Stimulated activated CD8-positive, alpha-beta memory T cell treated with anti-CD3 and anti-CD28 coated beads, Interleukin-12 subunit alpha, Interleukin-12 subunit beta, amount 100 ng/mL, for 24 hours (primary cell): Measurements from ENCODE around the gene GPSM1.

Experiments
- DNase-seq: peaks from one replicate; pipeline ENCODE4 v3.0.0-alpha.2; 2020; ENCODE audit errors: extremely low read depth

The GPSM1 gene

DNA sequence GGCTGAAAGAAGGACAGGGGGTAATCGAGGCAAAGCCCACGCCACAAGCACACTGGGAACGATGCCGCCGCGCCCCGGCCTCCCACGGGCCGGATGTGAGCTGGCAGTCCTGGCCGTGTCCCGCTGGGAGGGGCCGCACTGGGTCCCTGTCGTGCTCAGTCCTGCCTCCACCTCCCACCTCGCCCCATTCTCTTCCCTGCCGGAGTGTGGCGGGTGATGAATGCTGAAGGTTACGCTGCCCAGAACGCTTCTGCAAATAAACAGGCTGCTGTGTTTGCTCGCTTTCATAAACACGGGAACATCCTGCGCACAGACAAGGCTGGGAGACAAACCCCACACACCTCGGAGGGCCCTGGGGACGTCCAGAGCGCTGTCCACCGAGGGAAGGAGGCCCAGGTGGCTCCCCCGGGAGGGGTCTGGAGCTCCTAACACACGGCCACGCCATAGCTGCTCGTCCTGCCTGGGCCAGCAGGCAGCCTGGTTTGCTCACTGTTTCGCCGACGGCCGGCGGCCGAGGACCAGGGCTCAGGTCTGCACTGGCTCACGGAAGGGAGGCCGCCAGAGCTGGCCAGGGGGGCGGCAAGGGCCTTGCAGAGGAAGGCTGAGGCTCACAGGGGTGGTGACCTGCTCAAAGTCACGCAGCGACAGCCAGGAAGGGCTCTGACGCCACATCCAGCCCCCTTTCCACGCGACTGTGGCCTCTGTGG, 33.9 kb downstream of the GPSM1 start:
- DNase-seq = no peak

DNA sequence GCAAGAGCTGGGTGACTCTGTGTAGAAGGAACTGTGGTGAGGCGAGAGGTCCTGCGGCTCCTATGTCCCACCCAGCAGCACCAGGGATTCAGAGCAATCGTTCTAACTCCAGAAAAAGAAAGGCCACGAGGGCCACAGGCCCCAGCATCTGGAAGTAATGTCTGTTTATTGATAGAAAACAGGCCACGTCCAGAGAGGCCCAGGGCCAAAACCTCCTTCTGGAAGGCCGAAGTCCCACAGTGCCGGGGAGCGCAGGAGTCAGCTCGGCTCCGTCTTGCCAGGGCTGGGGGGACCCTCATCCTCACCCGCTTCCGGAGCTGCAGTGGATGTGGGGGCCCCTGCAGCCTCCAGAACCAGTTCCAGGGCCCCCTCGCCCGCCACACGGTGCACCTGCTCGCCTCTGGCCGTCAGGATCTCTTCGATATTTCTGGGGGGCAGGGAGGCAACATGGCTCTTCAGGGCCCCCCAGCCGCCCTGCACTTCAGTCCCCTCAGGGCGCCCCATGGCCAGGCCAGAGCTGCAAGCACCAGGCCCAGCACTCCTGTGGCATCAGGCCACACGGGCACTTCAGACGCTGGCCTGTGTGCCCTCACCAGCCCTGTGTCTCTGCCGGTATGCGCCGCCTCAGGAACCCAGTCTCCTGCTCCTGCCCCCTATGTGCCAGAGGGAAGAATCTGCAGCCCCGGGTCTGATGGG, 34.6 kb downstream of the GPSM1 start:
- DNase-seq = no peak

DNA sequence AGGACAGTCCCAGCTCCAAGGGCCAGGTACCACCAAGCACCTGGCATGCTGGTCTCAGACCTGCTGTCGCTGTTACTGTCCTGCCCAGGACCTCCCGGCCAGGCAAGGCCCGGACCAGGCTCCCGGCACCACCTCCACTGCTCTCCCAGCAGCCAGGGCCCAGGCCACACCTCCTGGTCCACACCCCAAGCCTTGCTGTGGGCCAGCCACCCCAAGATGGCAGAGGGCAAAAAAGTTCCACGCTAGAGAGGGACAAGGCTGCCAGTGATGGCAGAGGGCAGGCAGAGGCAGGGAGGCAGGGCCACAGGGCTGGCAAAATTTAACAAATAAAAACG, 35.1 kb downstream of the GPSM1 start:
- no peak for DNase-seq

DNA sequence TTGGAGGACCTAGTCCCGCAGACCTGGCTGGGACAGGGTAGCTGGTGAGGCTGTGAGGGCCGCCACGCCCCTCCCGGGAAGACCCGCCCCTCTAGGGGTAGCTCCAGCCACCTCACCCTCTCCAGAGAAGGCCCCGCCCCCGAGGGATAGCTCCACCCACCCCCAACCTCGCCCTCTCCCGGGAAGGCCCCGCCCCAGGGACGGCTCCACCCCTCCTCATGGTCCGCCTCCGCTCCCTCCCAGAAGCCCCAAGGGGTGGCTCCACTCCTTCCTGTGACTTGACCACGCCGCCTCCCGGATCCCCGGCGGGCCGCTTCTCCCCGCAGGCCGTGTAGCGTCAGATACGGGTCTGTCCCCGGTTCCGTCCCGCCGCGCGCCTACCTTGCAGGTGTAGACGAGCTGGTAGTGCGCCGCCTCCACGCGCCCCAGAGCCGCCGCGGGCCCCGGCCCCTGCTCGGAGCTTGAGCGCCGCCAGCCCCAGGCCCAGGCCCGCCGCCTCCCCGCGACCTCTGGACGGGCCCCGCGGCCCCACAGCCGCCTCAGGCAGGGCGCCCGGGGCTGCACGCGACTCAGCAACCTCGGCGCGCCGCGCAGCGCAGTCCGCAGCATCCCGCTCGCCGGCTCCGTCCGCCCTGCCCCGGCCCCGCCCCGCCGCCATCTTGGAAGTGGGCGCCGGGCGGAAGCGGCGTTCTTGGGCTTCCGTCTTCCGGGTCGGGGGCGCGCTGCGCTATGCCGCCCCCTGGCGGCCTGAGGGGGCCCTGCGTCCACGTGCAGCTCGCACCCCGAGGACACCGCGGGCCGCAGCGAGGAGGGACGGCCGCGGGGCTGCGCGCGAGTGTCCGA, 36.0 kb downstream of the GPSM1 start, which contains the start of gene DNLZ:
TSS of gene DNLZ (minus strand) at position 639 of the 843 bp plus-strand sequence. CDS start at position 609, 30 bp downstream.
- DNase-seq = peak; percentile 95

DNA sequence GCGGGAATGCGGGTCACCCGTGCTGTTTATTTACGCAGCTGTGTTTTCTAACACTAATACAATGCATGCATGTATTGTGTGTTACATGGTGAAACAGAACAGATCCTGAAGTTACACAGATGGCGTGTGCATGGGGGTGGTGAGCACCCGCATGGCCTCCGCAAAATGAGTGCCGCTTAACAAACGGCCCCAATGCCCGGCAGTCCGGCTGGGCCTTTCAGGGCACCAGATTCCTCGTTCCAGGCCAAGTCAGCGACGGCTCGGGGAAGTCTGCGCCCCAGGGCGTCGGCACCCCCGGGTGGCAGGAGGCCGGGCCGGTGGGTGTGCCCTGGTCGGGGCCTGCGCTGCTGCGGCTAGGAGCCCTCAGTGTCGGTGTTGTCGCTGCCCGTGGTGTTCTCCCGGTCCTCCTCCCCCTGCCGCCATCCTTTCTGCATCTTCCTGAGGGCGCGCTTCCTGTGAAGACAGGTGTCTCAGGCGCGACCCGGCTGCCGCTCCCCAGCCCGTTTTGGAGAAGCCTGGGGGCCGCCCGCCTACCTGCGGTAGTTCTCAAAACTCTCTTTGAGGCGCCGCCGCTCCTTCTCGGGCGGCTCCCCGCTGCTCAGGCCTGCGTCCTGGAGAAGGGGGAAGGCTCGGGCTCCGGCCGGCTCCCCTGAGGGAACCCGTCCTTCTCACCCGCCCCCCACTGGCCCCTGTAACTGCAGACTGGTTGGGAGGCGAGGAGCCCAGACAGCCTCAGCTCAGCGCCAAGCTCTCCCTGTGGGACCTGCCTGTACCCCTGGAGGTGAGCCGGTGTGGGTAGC, 36.8 kb downstream of the GPSM1 start:
- no peak for DNase-seq

DNA sequence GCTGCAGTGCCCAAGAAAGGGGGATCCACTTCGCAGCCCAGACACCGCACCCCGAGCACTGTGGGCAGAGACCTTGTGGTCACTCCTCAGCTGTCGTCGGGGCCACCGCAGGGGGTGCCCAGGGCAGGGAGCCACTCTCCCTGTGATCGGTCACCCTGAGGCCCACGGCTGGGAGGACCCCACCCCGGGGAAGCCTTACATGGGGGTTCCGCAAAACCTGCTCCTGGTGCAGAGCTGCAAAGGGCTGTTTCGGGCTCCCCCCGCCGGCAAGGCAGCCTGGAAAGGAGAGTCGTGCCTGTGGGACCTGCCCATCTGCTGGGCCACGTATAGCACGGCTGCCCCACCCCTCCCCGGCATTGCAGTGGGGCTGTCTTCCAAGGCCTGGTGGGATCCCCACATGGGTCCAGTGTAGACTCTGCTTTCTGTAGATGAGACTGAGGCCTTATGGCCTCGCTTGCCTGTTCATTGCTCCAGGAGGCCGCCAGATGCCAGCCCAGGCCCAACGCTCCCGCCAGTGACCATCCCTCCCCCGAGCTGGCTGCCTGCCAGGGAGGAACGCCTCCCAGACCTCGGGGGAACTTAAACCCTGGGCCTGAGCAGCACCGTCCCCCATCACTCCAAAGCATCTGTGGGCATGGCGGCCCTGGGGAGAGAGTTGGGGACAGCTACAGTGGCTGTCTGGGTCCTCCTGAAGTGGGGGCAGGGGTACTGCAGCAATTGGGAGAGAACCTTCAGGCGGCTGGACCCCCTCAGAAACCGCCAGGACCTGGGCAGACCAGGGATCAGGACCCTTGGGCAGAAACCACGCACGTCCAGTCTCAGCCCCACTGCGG, 37.8 kb downstream of the GPSM1 start:
- DNase-seq = no peak

DNA sequence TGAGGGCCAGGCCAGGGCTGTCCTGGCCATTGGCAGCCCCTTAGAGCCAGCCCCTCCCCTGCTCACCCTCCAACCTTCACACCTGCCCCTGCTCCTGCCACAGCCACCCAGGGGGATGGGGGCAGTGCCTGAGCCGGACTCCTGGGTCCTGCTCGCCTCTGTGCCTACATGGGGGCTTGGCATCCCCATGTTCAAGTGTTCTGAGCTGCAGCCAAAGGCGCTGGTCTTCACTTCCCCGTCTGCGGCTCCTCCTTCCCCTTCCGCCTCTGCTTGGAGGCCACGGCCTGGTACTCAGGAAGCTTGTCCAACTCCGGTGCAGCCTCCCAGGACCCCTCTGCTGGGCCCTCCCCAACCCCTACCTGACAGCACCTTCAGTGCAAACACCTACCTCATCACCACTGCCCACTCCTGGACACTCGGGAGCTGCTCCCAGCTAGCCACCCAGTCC, 38.5 kb downstream of the GPSM1 start:
- DNase-seq = no peak

DNA sequence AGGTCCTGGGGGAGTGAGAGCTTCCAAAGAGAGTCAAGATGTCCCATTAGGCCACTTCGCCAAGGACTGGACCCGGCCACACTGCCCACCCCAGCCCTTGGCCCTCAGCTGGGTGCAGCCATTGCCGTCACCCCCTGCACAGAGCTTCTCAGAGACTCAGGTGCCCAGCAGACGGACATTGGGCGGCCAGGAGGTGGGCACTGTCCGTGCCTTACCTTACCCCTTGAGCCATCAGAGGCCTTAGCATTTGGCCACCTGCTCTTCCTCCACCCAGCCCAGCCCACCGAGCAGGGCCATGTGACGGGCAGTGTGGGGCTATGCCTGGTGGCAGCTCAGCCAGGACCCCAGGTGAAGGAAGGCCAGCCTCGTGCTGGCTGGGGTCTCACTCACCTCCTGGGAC, 39.5 kb downstream of the GPSM1 start:
- no peak for DNase-seq

DNA sequence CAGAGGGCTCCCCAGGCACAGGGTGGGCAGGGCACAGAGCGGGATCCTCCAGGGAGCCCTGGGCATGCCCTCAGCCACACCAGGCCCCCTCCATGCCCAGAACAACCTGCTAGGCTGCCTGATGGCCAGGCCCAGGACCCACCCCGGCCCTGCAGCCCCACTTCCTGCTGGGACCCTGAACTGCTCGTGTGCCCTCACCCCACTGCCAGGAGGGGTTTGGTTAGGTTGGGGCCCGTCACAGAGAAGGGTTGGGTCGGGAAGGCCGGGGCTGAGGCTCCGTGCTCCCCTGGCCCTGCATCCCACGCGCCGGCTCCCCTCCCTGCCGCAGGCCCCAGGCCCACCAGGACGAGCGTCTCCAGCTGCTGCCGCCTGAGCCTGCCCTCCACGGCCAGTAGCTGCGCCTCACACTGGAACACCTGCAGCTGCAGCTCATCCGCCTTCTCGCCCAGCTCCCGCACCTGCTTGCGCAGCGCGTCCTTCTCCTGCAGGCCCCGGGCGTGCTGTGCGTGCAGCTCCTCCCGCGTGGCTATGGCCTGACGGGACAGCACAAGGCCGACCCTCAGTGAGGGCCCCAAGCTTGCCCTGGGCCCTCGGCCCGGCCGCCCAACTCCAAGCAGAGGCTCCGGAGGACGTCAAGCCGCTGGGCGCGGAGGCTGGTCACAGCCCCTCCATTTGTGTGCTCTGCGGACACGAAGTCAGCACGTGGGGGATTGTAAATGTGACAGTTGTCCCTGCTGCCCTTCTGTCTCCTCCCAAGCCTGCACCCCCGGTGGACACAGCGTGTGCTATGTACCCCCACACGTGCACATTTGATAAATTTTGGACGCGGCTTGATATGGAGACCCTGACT, 40.2 kb downstream of the GPSM1 start:
- no peak for DNase-seq

DNA sequence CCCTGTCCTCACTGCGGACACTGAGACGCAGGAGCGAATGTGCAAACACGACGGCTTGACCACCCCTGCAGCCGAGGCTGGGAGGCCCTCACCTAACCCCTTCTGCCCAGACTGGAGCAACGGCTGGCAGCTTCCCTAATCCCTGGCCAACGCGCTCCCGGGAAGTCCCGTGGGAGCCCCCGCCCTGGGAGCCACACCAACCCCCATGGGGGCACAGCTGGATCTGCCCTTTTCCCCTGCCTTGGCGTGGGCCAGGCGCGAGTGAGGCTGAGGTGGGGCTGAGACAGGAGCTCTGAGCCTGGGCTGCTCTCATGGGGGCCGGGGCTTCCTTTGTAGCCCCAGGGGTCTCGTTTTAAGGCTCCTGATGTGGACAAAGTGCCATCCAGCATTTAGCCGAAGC, 40.9 kb downstream of the GPSM1 start:
- no peak for DNase-seq

DNA sequence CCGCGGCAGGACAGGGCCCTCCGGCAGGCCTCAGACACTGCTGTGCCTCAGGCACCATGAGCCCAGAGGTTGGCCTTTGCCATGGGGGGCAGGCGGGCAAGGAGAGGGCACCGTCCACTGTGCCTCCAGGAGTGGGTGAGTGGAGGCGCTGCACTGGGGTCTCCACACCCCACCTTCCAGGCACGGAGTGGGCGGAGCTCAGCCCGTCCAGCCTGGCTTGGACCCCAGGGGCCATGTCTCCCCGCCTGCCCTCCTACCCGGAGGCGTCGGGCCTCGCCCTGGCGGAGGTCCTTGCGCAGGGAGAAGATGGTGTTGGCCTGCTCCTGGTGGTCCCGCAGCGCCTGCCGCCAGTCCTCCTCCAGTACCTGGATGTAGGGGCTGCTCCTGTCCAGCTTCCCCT, 42.7 kb downstream of the GPSM1 start:
- no peak for DNase-seq

DNA sequence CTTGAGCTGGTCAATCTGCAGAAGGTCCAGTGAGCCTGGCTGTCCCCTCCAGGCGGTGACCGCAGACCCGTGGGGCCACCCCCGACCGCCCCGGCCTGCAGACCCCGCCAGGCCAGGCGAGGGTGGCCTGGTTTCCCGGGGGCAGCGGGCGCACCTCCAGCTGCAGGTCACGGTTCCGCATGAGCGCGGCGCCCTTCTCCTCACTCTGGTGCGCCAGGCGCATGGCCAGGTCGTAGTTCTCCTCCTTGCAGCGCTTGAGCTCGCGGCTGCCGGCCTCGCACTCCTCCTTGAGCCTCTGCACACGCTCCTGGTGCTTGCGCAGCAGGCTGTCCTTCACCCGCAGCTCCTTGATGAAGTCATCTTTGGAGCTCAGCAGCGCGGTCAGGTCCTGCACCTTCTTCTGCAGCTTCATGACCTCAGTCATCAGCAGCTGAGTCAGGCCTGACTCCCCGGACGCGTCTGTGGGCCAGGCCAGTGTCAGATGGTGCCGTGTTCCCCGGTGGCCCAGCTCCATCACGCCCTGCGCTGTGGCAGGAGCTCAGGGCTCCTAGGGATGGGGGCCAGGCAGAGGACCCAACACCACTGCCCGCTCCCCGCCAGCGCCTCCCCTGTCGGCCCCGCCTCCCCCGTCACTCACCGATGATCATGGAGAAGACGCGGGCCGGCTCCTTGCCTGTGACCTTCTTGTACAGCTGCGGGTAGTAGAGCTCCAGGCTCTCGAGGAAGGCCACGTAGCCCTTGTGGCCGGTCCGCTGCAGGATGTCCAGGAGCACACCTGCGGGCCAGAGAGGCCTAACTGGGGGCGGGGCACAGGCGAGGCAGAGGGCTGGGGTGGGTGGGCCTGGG, 43.6 kb downstream of the GPSM1 start:
- no peak for DNase-seq

DNA sequence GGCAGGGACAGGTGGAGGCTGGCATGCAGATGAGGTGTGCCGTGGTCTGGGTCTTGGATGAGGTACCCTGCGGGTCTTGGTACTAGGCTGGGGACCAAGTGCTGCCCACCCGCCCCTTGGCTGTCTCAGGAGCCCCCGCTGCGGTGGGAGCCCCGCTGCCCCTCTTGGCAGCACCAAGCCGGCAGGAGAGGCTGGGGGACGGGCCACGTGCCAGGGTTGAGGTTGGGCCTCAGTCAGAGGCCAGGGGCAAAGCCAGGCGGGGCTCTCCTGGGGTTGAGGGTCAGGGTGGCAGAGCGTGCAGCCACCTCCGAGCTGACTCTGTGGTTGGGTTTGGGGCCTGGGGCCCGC, 44.2 kb downstream of the GPSM1 start:
- DNase-seq = no peak

DNA sequence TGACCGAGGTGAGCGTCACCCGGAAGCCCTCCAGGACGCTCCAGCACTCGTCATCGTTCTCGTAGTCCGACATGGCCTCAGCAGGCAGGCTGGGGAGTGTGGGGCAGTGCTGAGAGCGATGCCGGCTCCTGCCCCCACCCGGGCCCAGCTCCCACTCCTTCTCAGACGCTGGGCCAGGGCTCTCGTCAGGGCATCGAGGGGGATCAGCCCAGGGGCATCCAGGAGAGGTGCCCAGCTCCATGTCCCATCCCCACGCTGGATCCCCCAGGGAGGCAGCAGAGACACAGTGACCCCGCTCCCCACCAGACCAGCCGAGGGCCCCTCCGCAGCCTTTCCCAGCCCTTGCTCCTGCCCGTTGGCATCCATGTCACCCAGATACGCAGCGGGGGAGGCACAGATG, 44.7 kb downstream of the GPSM1 start:
- no peak for DNase-seq

DNA sequence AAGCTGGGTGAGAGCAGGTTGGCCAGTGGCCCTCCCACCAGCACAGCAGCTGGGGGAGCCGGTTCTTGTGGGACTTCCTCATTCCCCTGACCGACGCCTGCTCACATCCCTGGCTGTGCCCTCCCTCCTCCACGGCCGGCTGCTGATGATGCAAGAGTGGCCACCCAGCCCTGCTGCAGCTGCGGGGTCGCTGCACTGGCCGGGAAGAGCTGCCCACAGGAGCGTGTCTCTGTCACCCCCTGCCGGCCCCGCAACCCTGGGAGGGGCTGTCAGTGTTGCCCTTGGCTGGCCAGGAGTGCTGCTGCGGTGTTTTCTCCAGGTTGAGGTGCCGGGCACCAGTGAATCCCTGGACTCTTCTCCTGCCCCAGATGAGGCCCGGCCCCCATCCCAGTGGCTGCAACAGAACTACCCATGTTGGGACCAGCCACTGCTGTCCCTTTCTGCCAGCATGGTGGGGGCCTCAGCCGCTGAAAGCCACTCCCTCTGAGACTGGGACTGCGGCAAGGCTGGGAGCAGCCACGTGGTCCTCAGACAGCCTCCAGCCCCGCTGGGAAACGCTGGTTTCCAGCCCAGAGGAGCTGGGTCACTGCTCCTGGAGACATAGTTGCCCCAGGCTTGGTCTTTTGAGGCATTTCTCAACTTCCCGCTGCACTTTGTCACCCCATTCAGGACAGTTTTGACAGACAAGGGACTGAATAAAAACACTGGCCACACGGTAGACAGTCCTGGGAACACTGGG, 45.4 kb downstream of the GPSM1 start:
- DNase-seq = no peak

DNA sequence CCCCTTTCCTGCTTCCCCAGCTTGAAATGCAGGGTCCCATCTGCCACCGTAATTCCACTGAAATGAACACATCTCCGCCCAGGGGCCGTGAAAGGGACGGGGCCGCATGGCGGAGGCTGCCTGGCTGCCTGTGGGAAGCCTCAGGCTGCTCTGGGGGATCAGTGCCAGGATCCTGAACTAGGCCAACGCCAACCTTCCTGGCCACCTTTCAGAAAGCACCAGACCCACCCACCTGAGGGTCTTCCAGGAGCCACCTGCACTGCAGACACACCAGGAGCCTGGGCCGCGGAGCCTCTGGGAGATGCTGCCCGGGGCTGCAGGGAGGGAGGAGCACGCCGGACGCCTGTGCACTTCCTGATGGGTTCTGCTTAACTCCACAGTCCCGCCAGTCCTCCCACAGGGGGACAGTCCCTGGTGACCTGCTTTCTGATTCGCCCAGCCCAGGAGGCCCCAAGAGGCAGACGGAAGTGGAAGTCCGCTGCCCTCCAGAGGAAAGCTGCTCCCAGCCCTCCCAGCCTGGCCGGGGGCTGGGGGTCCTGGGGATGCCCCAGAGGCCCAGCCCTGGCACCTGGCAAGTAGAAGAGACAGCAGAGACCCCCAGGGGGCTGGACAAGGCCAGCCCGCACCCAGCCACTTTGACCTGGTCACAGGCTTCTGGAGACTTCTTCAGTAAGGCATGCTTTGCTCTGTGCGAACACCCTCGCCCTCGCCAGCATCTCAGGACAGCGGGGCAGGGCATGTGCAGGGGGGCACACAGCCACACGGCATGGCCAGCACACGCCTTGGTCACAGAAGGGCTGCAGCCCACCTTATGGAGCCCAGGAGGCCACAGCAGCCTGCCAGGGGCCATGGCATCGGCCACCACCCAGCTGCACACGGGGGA, 46.2 kb downstream of the GPSM1 start, which contains the start of gene CARD9:
TSS of gene CARD9 (minus strand) at position 370 of the 883 bp plus-strand sequence. CDS start 1,591 bp downstream, outside the sequence.
- no peak for DNase-seq

DNA sequence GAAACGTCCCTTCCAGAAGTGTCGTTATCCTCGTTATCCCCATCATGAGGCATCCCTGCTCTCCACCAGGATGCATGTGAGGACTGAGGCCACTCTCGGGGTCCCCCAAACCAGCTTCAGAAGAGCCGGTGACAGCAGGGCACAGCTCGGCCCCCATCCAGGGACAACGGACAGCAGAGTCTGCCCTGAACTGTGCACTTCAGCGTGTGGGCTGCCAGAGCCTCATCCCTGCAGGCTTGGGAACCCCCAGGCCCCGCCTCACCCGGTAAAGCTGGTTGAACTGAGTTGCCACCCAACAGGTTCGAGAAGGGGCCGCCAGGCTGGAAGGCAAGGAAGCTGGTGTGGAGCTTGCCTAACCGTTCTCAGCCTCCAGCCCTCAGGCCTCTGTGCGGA, 46.8 kb downstream of the GPSM1 start:
- no peak for DNase-seq
